Measurements from ENCODE around the gene TTI1. TPM values are rescaled to one million over a fixed set of nuclear protein-coding genes. Genes with fewer than 3 reads are reported as not detected.
"Not testable (repeated sequence)": the region's sequence is repeated elsewhere in the genome, so short reads cannot be mapped to it uniquely, and the experiment has no call there.

The TTI1 gene
- total RNA-seq, 2 donors from 2014 or later: 37.5 to 56.2 TPM

DNA sequence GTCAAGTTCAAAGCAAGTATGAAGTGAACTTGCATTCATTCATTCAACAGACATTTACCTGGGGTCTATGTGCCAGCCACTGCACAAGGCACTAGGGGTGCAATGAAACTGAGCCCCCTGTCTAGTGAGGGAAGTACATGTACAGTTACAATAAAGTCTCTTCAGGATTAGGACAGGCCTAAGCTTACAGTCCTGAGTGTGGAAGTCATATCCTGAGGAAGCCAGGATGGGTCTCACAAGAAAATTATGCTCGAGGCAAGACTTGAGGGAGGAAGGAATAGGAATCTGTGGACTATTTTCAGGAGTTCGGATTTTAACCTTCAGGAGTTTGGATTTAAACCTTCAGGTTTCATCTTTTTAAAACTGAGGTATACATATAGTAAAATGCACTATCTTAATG lies 19.4 kb downstream of the TTI1 start:
- DNase-seq: no peak
- H3K36me3 ChIP-seq (ENCODE audit: control insufficient read depth, insufficient read depth, low read length): peaks cover 84% of the 10 kb centered on the region
- 94 to 100% methylated on average over 1 to 2 of the region's 2 CpGs for WGBS, 2 experiments (ENCODE audit: insufficient coverage in 1 of 2, insufficient read length in 1 of 2)
- no peak overlapping the region for H3K27ac ChIP-seq (ENCODE audit: low read depth, low read length)
- Mint-ChIP-seq H3K4me3 (no peak overlapping the region), H3K9me3 (peaks cover 17% of the 10 kb centered on the region), H3K27ac (no peak overlapping the region), H3K4me1 (no peaks in the 10 kb centered on the region), H3K36me3 (ENCODE audit: low read depth) (peaks cover 74% of the 10 kb centered on the region), H3K27me3 (ENCODE audit: insufficient read depth) (no peaks in the 10 kb centered on the region)
- H3K9me3 ChIP-seq (ENCODE audit: control insufficient read depth, low read length): peaks cover 22% of the 10 kb centered on the region
- no peaks in the 10 kb centered on the region for H3K27me3 ChIP-seq (ENCODE audit: control insufficient read depth, insufficient read depth, low read length, poor library complexity, severe bottlenecking)
- H3K4me1 ChIP-seq (ENCODE audit: control insufficient read depth, insufficient read depth, low read length): no peaks in the 10 kb centered on the region
- TF ChIP-seq CTCF (conservative IDR thresholded peaks at IDR 0.05): no peak
- no peak overlapping the region for H3K9ac ChIP-seq (ENCODE audit: extremely low read depth, low read length, poor library complexity, severe bottlenecking)
- H3K4me3 ChIP-seq (ENCODE audit: low read length): no peak overlapping the region

DNA sequence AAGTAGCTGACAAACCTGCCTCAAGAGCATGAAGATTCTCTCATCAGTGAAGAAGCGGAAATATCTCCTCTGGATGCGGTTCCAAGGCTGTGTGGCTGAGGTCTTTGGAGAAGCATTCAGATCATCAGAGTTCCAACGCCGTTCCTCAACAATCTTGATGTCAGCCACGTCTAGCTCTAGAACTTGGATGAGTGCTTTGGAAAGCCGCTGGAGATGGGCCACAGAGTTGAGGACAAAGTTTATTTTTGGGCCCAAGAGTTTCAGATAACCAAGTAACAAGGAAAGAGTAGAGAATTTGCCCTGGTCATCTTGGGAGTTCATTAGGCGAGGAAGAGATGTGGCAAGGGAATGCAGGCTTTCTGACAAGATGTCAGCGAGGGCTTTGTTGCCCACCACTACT lies 20.9 kb downstream of the TTI1 start:
- no peak overlapping the region for H3K27ac Mint-ChIP-seq
- no peaks in the 10 kb centered on the region for H3K4me1 ChIP-seq (ENCODE audit: control insufficient read depth, insufficient read depth, low read length)
- H3K4me1 Mint-ChIP-seq: no peaks in the 10 kb centered on the region
- H3K27ac ChIP-seq (ENCODE audit: low read depth, low read length): no peak overlapping the region
- no peaks in the 10 kb centered on the region for H3K27me3 Mint-ChIP-seq (ENCODE audit: insufficient read depth)
- H3K27me3 ChIP-seq (ENCODE audit: control insufficient read depth, insufficient read depth, low read length, poor library complexity, severe bottlenecking): no peaks in the 10 kb centered on the region
- no peak overlapping the region for H3K9ac ChIP-seq (ENCODE audit: extremely low read depth, low read length, poor library complexity, severe bottlenecking)
- H3K9me3 Mint-ChIP-seq: peaks cover 4% of the 10 kb centered on the region
- WGBS, 2 experiments (ENCODE audit: insufficient coverage in 1 of 2, insufficient read length in 1 of 2): 95 to 97% methylated on average over 7 to 8 of the region's 8 CpGs
- H3K4me3 Mint-ChIP-seq: no peak overlapping the region
- no peak for TF ChIP-seq CTCF (conservative IDR thresholded peaks at IDR 0.05)
- H3K9me3 ChIP-seq (ENCODE audit: control insufficient read depth, low read length): peaks cover 7% of the 10 kb centered on the region
- peaks cover 79% of the 10 kb centered on the region for H3K36me3 ChIP-seq (ENCODE audit: control insufficient read depth, insufficient read depth, low read length)
- no peak for DNase-seq
- H3K36me3 Mint-ChIP-seq (ENCODE audit: low read depth): peaks cover 69% of the 10 kb centered on the region
- no peak overlapping the region for H3K4me3 ChIP-seq (ENCODE audit: low read length)

- no peaks in the 10 kb centered on the region for H3K27me3 ChIP-seq (ENCODE audit: control insufficient read depth, insufficient read depth, low read length, poor library complexity, severe bottlenecking)
- no peak for TF ChIP-seq CTCF (conservative IDR thresholded peaks at IDR 0.05)
- Mint-ChIP-seq H3K4me1 (no peaks in the 10 kb centered on the region), H3K27me3 (ENCODE audit: insufficient read depth) (no peaks in the 10 kb centered on the region), H3K27ac (no peak overlapping the region), H3K9me3 (no peaks in the 10 kb centered on the region), H3K4me3 (no peak overlapping the region), H3K36me3 (ENCODE audit: low read depth) (peaks cover 63% of the 10 kb centered on the region)
- H3K4me1 ChIP-seq (ENCODE audit: control insufficient read depth, insufficient read depth, low read length): no peaks in the 10 kb centered on the region
- no peak overlapping the region for H3K27ac ChIP-seq (ENCODE audit: low read depth, low read length)
- H3K4me3 ChIP-seq (ENCODE audit: low read length): no peak overlapping the region
- H3K36me3 ChIP-seq (ENCODE audit: control insufficient read depth, insufficient read depth, low read length): peaks cover 77% of the 10 kb centered on the region
- no peak for DNase-seq
- no peak overlapping the region for H3K9ac ChIP-seq (ENCODE audit: extremely low read depth, low read length, poor library complexity, severe bottlenecking)
- 91 to 100% methylated on average over 4 to 5 of the region's 5 CpGs for WGBS, 2 experiments (ENCODE audit: insufficient coverage in 1 of 2, insufficient read length in 1 of 2)
- H3K9me3 ChIP-seq (ENCODE audit: control insufficient read depth, low read length): peaks cover under 1% of the 10 kb centered on the region
These were observed 21.6 kb downstream of the TTI1 start for GRCh38 chr20:38011696-38012095.

- H3K27me3 ChIP-seq (ENCODE audit: control insufficient read depth, insufficient read depth, low read length, poor library complexity, severe bottlenecking); H3K4me1 Mint-ChIP-seq; H3K4me3 ChIP-seq (ENCODE audit: low read length); H3K9me3 Mint-ChIP-seq; H3K9me3 ChIP-seq (ENCODE audit: control insufficient read depth, low read length); H3K4me3 Mint-ChIP-seq; DNase-seq; H3K9ac ChIP-seq (ENCODE audit: extremely low read depth, low read length, poor library complexity, severe bottlenecking); H3K27ac ChIP-seq (ENCODE audit: low read depth, low read length); H3K27ac Mint-ChIP-seq; H3K4me1 ChIP-seq (ENCODE audit: control insufficient read depth, insufficient read depth, low read length); H3K27me3 Mint-ChIP-seq (ENCODE audit: insufficient read depth): not testable (repeated sequence)
- H3K36me3 Mint-ChIP-seq (ENCODE audit: low read depth): peaks cover 45% of the 10 kb centered on the region
- 94 to 95% methylated on average over 2 to 5 of the region's 5 CpGs for WGBS, 2 experiments (ENCODE audit: insufficient coverage in 1 of 2, insufficient read length in 1 of 2)
- H3K36me3 ChIP-seq (ENCODE audit: control insufficient read depth, insufficient read depth, low read length): peaks cover 72% of the 10 kb centered on the region
These were observed 23.8 kb downstream of the TTI1 start for GRCh38 chr20:38009416-38009815.

Data from endodermal cell (in vitro differentiated cells).